ENCODE measurements around the gene GAS2L3.

Gene GAS2L3

GRCh38 chr12:100573292-100574186 lies at the start of gene GAS2L3:
GAS2L3 (plus strand) TSS chr12:100573684; CDS start chr12:100594905, 21,221 bp downstream.
- H3K36me3 ChIP-seq (ENCODE audit: control insufficient read depth, insufficient read depth, low read length): no peaks in the 10 kb centered on the region
- peaks cover 7% of the 10 kb centered on the region for H3K4me1 ChIP-seq (ENCODE audit: control insufficient read depth, insufficient read depth, low read length)
- peak within 1 kb of the TSS; percentile 16 for H3K9ac ChIP-seq (ENCODE audit: low read length)
- H3K4me3 ChIP-seq (ENCODE audit: low read length): peak within 1 kb of the TSS; percentile 70
- no peaks in the 10 kb centered on the region for H3K27me3 ChIP-seq (ENCODE audit: control insufficient read depth, insufficient read depth, low read length)
- peak within 1 kb of the TSS; percentile 21 for H3K27ac ChIP-seq (ENCODE audit: low read depth, low read length)

DNA sequence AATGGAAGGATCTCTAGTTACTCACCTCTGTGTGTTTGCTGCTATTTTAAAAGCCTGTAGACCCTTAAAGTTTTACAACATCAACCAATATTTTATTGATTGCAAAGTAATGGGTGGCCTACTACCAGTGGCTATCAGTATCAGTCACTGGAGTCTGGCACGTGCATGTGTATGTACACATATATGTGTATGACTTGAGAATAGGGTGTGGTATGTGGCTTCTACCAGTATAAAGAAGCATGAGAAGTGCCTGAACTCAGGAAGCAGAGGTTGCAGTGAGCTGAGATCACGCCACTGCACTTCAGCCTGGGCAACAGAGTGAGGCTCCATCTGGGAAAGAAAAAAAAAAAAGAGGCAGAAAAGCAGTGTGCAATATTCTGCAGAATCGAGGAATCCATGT lies 45.5 kb upstream of the GAS2L3 start:
- Histone ChIP-seq H3K27ac (ENCODE audit: low read depth, low read length) (no peak overlapping the region), H3K4me3 (ENCODE audit: low read length) (no peak overlapping the region), H3K4me1 (ENCODE audit: control insufficient read depth, insufficient read depth, low read length) (no peaks in the 10 kb centered on the region), H3K36me3 (ENCODE audit: control insufficient read depth, insufficient read depth, low read length) (no peaks in the 10 kb centered on the region), H3K27me3 (ENCODE audit: control insufficient read depth, insufficient read depth, low read length) (no peaks in the 10 kb centered on the region), H3K9ac (ENCODE audit: low read length) (no peak overlapping the region)

DNA sequence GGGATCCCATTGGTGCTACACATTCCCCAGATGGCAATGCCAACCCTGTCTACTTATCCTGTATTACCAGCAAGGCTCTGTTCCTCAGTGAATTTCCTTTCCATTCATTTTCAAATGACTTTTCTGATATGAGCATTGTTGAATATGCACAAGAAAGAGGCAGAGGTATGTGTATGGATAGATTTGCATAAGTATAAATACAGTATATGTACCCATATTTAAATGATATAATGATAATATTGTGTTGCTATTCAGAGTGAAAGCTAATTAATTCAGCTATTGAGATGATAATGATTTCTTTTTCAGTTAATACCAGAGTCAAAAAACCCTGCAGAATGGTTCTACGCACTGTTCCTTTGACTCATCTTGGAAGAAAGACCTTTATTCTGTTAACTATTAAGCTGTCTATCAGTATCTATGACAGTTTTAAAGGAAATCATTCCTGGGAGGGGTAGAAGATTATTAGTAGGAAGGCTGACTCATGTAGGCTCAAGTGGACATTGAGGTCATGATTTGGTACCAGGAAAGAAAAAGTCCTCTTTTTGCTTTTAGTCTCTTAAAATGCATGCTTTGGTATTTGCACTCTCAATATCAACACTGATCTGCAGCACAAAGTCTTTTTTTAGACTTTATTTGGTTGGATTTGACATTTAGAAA lies 44.9 kb upstream of the GAS2L3 start:
- Histone ChIP-seq H3K9ac (ENCODE audit: low read length) (no peak overlapping the region), H3K27me3 (ENCODE audit: control insufficient read depth, insufficient read depth, low read length) (no peaks in the 10 kb centered on the region), H3K4me3 (ENCODE audit: low read length) (no peak overlapping the region), H3K4me1 (ENCODE audit: control insufficient read depth, insufficient read depth, low read length) (no peaks in the 10 kb centered on the region), H3K27ac (ENCODE audit: low read depth, low read length) (no peak overlapping the region), H3K36me3 (ENCODE audit: control insufficient read depth, insufficient read depth, low read length) (no peaks in the 10 kb centered on the region)

GRCh38 chr12:100529756-100530350 lies 43.6 kb upstream of the GAS2L3 start:
- Histone ChIP-seq H3K4me1 (ENCODE audit: control insufficient read depth, insufficient read depth, low read length) (no peaks in the 10 kb centered on the region), H3K36me3 (ENCODE audit: control insufficient read depth, insufficient read depth, low read length) (no peaks in the 10 kb centered on the region)

GRCh38 chr12:100533376-100533775 lies 40.1 kb upstream of the GAS2L3 start:
- no peaks in the 10 kb centered on the region for H3K36me3 ChIP-seq (ENCODE audit: control insufficient read depth, insufficient read depth, low read length)
- no peaks in the 10 kb centered on the region for H3K4me1 ChIP-seq (ENCODE audit: control insufficient read depth, insufficient read depth, low read length)
- H3K9ac ChIP-seq (ENCODE audit: low read length): no peak overlapping the region
- H3K27me3 ChIP-seq (ENCODE audit: control insufficient read depth, insufficient read depth, low read length): no peaks in the 10 kb centered on the region
- H3K4me3 ChIP-seq (ENCODE audit: low read length): no peak overlapping the region
- no peak overlapping the region for H3K27ac ChIP-seq (ENCODE audit: low read depth, low read length)

More at GRCh38 chr12:100529756-100530350, 43.6 kb upstream of the GAS2L3 start:
- no peak overlapping the region for H3K9ac ChIP-seq (ENCODE audit: low read length)
- H3K27me3 ChIP-seq (ENCODE audit: control insufficient read depth, insufficient read depth, low read length): no peaks in the 10 kb centered on the region
- H3K27ac ChIP-seq (ENCODE audit: low read depth, low read length): no peak overlapping the region
- H3K4me3 ChIP-seq (ENCODE audit: low read length): no peak overlapping the region

- H3K27ac ChIP-seq (ENCODE audit: low read depth, low read length): no peak overlapping the region
- H3K27me3 ChIP-seq (ENCODE audit: control insufficient read depth, insufficient read depth, low read length): no peaks in the 10 kb centered on the region
- H3K4me3 ChIP-seq (ENCODE audit: low read length): no peak overlapping the region
- no peaks in the 10 kb centered on the region for H3K4me1 ChIP-seq (ENCODE audit: control insufficient read depth, insufficient read depth, low read length)
- no peaks in the 10 kb centered on the region for H3K36me3 ChIP-seq (ENCODE audit: control insufficient read depth, insufficient read depth, low read length)
- no peak overlapping the region for H3K9ac ChIP-seq (ENCODE audit: low read length)
Measured at GRCh38 chr12:100534625-100535227, 38.8 kb upstream of the GAS2L3 start.

DNA sequence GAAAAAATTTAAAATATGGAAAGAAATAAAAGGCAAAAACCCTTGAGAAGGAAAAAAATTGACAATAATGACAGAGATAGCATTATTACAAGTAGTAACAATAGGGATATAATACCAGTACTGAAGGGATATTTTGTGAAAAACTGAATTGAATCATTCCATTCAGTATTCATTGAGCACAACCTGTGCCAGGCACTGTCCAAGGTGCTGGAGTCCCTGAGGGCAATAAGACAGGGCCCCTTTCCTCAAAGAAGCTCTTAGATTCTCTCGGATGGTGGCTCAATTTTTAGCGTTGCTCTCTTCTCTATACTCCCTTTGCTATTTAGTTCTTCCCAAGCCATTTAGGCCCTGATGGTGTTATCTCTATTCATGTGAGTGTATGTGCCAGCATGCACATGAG lies 34.3 kb upstream of the GAS2L3 start:
- no peak overlapping the region for H3K27ac ChIP-seq (ENCODE audit: low read depth, low read length)
- no peak overlapping the region for H3K4me3 ChIP-seq (ENCODE audit: low read length)
- no peaks in the 10 kb centered on the region for H3K36me3 ChIP-seq (ENCODE audit: control insufficient read depth, insufficient read depth, low read length)
- no peaks in the 10 kb centered on the region for H3K27me3 ChIP-seq (ENCODE audit: control insufficient read depth, insufficient read depth, low read length)
- H3K9ac ChIP-seq (ENCODE audit: low read length): no peak overlapping the region
- no peaks in the 10 kb centered on the region for H3K4me1 ChIP-seq (ENCODE audit: control insufficient read depth, insufficient read depth, low read length)

GRCh38 chr12:100544165-100544564 lies 29.3 kb upstream of the GAS2L3 start:
- Histone ChIP-seq H3K27ac (ENCODE audit: low read depth, low read length) (no peak overlapping the region), H3K4me3 (ENCODE audit: low read length) (no peak overlapping the region), H3K9ac (ENCODE audit: low read length) (no peak overlapping the region), H3K4me1 (ENCODE audit: control insufficient read depth, insufficient read depth, low read length) (no peaks in the 10 kb centered on the region), H3K36me3 (ENCODE audit: control insufficient read depth, insufficient read depth, low read length) (no peaks in the 10 kb centered on the region), H3K27me3 (ENCODE audit: control insufficient read depth, insufficient read depth, low read length) (no peaks in the 10 kb centered on the region)

DNA sequence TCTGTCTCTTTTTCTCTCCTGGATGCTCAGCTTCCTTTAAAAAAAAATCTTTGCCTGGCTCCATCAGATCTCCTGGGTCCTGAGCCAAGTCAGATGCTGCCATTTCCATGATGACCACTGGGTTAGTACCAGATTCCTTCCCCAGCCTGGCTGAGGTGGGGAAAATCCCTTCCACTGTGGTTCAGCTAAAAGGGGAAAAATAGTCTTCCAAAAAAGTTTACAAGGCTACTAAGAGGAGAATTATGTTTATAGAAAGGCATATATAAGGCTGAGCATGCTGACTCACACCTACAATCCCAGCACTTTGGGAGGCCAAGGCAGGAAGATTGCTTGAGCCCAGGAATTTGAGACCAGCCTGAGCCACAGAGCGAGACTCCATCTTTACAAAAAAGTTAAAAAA lies 28.4 kb upstream of the GAS2L3 start:
- H3K27me3 ChIP-seq (ENCODE audit: control insufficient read depth, insufficient read depth, low read length): no peaks in the 10 kb centered on the region
- H3K4me3 ChIP-seq (ENCODE audit: low read length): no peak overlapping the region
- no peak overlapping the region for H3K27ac ChIP-seq (ENCODE audit: low read depth, low read length)
- no peaks in the 10 kb centered on the region for H3K36me3 ChIP-seq (ENCODE audit: control insufficient read depth, insufficient read depth, low read length)
- H3K9ac ChIP-seq (ENCODE audit: low read length): no peak overlapping the region
- no peaks in the 10 kb centered on the region for H3K4me1 ChIP-seq (ENCODE audit: control insufficient read depth, insufficient read depth, low read length)

- Histone ChIP-seq H3K27me3 (ENCODE audit: control insufficient read depth, insufficient read depth, low read length) (no peaks in the 10 kb centered on the region), H3K27ac (ENCODE audit: low read depth, low read length) (no peak overlapping the region), H3K4me1 (ENCODE audit: control insufficient read depth, insufficient read depth, low read length) (no peaks in the 10 kb centered on the region)
Measured at GRCh38 chr12:100553936-100554335, 19.5 kb upstream of the GAS2L3 start.

DNA sequence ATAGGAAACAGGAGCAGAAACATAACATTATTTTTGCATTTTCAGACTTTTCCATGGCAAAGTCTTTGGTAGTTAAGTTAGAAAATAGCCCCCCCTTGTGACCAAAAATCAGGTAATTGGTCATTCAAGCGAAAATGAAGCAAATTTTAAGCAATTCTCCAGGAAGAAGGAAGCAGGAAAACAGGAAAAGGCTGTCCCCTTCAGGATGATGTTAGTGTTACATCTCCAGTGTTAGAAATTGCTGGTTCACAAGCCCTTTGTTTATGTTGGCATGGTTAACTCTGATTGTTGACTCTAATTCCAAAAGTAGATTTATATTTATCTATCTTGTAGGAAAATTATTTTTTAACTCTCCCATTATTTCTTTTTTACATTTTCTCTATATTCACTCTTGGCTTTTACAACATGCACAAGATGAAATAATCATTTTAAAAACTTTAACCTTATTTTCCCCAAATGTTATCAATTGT lies 18.8 kb upstream of the GAS2L3 start:
- no peak overlapping the region for H3K27ac ChIP-seq (ENCODE audit: low read depth, low read length)
- H3K9ac ChIP-seq (ENCODE audit: low read length): no peak overlapping the region
- H3K36me3 ChIP-seq (ENCODE audit: control insufficient read depth, insufficient read depth, low read length): no peaks in the 10 kb centered on the region
- no peaks in the 10 kb centered on the region for H3K27me3 ChIP-seq (ENCODE audit: control insufficient read depth, insufficient read depth, low read length)
- no peak overlapping the region for H3K4me3 ChIP-seq (ENCODE audit: low read length)
- H3K4me1 ChIP-seq (ENCODE audit: control insufficient read depth, insufficient read depth, low read length): no peaks in the 10 kb centered on the region

More at GRCh38 chr12:100553936-100554335, 19.5 kb upstream of the GAS2L3 start:
- H3K9ac ChIP-seq (ENCODE audit: low read length): no peak overlapping the region
- H3K4me3 ChIP-seq (ENCODE audit: low read length): no peak overlapping the region
- no peaks in the 10 kb centered on the region for H3K36me3 ChIP-seq (ENCODE audit: control insufficient read depth, insufficient read depth, low read length)

DNA sequence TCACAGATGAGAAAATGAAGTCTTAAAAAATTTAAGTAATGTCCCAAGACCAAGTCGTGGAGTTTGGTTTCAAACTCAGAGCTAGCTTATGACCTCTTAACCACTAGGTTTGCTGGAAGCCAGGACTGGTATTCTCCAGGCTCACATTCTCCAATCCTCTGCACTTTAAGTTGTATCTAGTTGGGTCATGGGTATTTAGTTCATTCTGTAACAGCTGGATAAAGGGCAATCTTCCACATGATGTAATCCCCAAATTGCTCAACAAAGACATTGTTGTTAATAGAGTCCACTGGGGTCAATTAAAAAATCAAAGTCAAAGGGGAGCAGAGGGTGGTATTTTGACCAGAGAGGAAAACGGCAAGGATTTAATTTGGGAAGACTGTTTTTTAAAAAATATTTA lies 17.8 kb upstream of the GAS2L3 start:
- no peaks in the 10 kb centered on the region for H3K27me3 ChIP-seq (ENCODE audit: control insufficient read depth, insufficient read depth, low read length)
- H3K4me3 ChIP-seq (ENCODE audit: low read length): no peak overlapping the region
- H3K36me3 ChIP-seq (ENCODE audit: control insufficient read depth, insufficient read depth, low read length): no peaks in the 10 kb centered on the region
- no peak overlapping the region for H3K27ac ChIP-seq (ENCODE audit: low read depth, low read length)
- no peak overlapping the region for H3K9ac ChIP-seq (ENCODE audit: low read length)
- no peaks in the 10 kb centered on the region for H3K4me1 ChIP-seq (ENCODE audit: control insufficient read depth, insufficient read depth, low read length)
